BJ (cell line): Measurements from ENCODE around the gene HDGFL3. TPM values are rescaled to one million over a fixed set of nuclear protein-coding genes. Genes with fewer than 3 reads are reported as not detected.

Experiments
- CTCF ChIA-PET: fragments of 350-600 bp; formaldehyde crosslinking; extraction: SDS; loops from one replicate; lab custom pipeline; 2021; ENCODE audit warnings: antibody characterized with exemption, inconsistent platforms; lab: Yijun Ruan, JAX
- POLR2A ChIA-PET: fragments of 300-600 bp; sonication (Branson Sonifier 250); formaldehyde crosslinking; extraction: SDS; loops from one replicate; lab custom pipeline; 2021; ENCODE audit warnings: antibody characterized with exemption; lab: Charles Lee
- DNase-seq: peaks from one replicate; pipeline ENCODE4 v3.0.0-alpha.2; 2011; ENCODE audit warnings: low read depth
- H3K27me3 ChIP-seq: 2 replicates; pipeline ENCODE4 v1.6.0; 2011; ENCODE audit warnings: low read length; ENCODE audit not compliant: control insufficient read depth, insufficient read depth
- H3K36me3 ChIP-seq: 2 replicates; pipeline ENCODE4 v1.5.1; 2011; ENCODE audit warnings: low read length; ENCODE audit not compliant: control insufficient read depth, insufficient read depth
- H3K4me3 ChIP-seq: 2 replicates; pipeline ENCODE4 v1.5.1; 2011; ENCODE audit warnings: low read depth, mild to moderate bottlenecking, control low read depth, low read length
- CTCF ChIP-seq: IDR thresholded peaks from 2 replicates; pipeline ENCODE4 v1.5.1; 2011; ENCODE audit warnings: low read depth, mild to moderate bottlenecking, control low read depth, inconsistent platforms, low read length, moderate library complexity; ENCODE audit not compliant: insufficient read depth
- polyA plus RNA-seq: library from polyadenylated mRNA; depleted of rRNA; stranded (reverse); fragments of >200 nt; gene quantifications from 2 replicates; pipeline ENCODE4 v1.2.3, GENCODE V29; 2011

The HDGFL3 gene
- polyA plus RNA-seq, 1 experiment = 5.7 TPM

GRCh38 chr15:83104141-83104540 is 103.5 kb downstream of the HDGFL3 start:
- no peak for TF ChIP-seq CTCF
- Histone ChIP-seq H3K4me3 (no peak overlapping the region), H3K27me3 (peaks cover 5% of the 10 kb centered on the region), H3K36me3 (no peaks in the 10 kb centered on the region)
- DNase-seq = no peak
- ChIA-PET CTCF (interaction anchor here (1.1 kb wide), 1 partner anchor 12 kb away, joined by 3 read pairs; no protein-coding TSS in a partner anchor), POLR2A (no interaction called here)

- Histone ChIP-seq H3K4me3 (no peak overlapping the region), H3K27me3 (peaks cover 7% of the 10 kb centered on the region), H3K36me3 (no peaks in the 10 kb centered on the region)
- no peak for TF ChIP-seq CTCF
- CTCF ChIA-PET = no interaction called here
- POLR2A ChIA-PET = no interaction called here
- no peak for DNase-seq
These were observed 105.3 kb downstream of the HDGFL3 start for GRCh38 chr15:83102346-83102745.

GRCh38 chr15:83100097-83100646 is 107.5 kb downstream of the HDGFL3 start:
- POLR2A ChIA-PET = no interaction called here
- DNase-seq = no peak
- TF ChIP-seq CTCF = no peak
- Histone ChIP-seq H3K27me3 (peaks cover 9% of the 10 kb centered on the region), H3K4me3 (no peak overlapping the region), H3K36me3 (no peaks in the 10 kb centered on the region)
- CTCF ChIA-PET = interaction anchor here (0.6 kb wide), 2 partner anchors 30 to 185 kb away, joined by 3 to 4 read pairs; no protein-coding TSS in a partner anchor

GRCh38 chr15:83099290-83099689 is 108.3 kb downstream of the HDGFL3 start:
- POLR2A ChIA-PET = no interaction called here
- no peaks in the 10 kb centered on the region for H3K36me3 ChIP-seq
- no peak overlapping the region for H3K4me3 ChIP-seq
- CTCF ChIA-PET = no interaction called here
- no peak for TF ChIP-seq CTCF
- peaks cover 9% of the 10 kb centered on the region for H3K27me3 ChIP-seq
- DNase-seq = no peak

GRCh38 chr15:83098079-83098478 is 109.5 kb downstream of the HDGFL3 start:
- ChIA-PET POLR2A (no interaction called here), CTCF (interaction anchor here (1.0 kb wide), 1 partner anchor 15 kb away, joined by 4 read pairs; no protein-coding TSS in a partner anchor)
- TF ChIP-seq CTCF = no peak
- Histone ChIP-seq H3K36me3 (no peaks in the 10 kb centered on the region), H3K27me3 (peaks cover 7% of the 10 kb centered on the region), H3K4me3 (no peak overlapping the region)
- DNase-seq = no peak
